RWPE2 (cell line): ENCODE data around the gene XPO5.

Experiments
- ATAC-seq: fragments of 200-7000 bp; cut with Tn5 transposase; 3 replicates; pipeline ENCODE4 v1.9.1; 2021; ENCODE audit warnings: low read depth
- DNase-seq: peaks from one replicate; pipeline ENCODE4 v3.0.0-alpha.2; 2020; ENCODE audit warnings: low spot score
- H3K27ac ChIP-seq: fragments of 450-650 bp; 2 replicates; pipeline ENCODE4 v1.5.1; 2017; ENCODE audit warnings: mild to moderate bottlenecking; ENCODE audit not compliant: poor library complexity, severe bottlenecking
- H3K27me3 ChIP-seq: fragments of 250-450 bp; sonication (Bioruptor Pico); 2 replicates; pipeline ENCODE4 v1.5.1; 2021; ENCODE audit warnings: mild to moderate bottlenecking, moderate library complexity; ENCODE audit not compliant: insufficient read depth, poor library complexity, severe bottlenecking
- H3K36me3 ChIP-seq: fragments of 250-450 bp; sonication (Bioruptor Pico); 2 replicates; pipeline ENCODE4 v1.5.1; 2020; ENCODE audit warnings: low read depth, mild to moderate bottlenecking, moderate library complexity
- H3K4me1 ChIP-seq: fragments of 250-450 bp; sonication (Bioruptor Pico); 2 replicates; pipeline ENCODE4 v1.5.1; 2021; ENCODE audit warnings: mild to moderate bottlenecking, moderate library complexity; ENCODE audit not compliant: insufficient read depth, poor library complexity, severe bottlenecking
- H3K4me3 ChIP-seq: fragments of 250-450 bp; sonication (Bioruptor Pico); 2 replicates; pipeline ENCODE4 v1.5.1; 2021; ENCODE audit warnings: mild to moderate bottlenecking, moderate library complexity; ENCODE audit not compliant: severe bottlenecking
- H3K9me3 ChIP-seq: fragments of 250-450 bp; sonication (Bioruptor Pico); 2 replicates; pipeline ENCODE4 v1.5.1; 2021; ENCODE audit warnings: mild to moderate bottlenecking, moderate library complexity; ENCODE audit not compliant: severe bottlenecking
- CTCF ChIP-seq: fragments of 450-650 bp; IDR thresholded peaks from one replicate; pipeline ENCODE4 v1.5.1; 2017; ENCODE audit warnings: mild to moderate bottlenecking, moderate library complexity; ENCODE audit not compliant: poor library complexity, severe bottlenecking

Gene XPO5

GRCh38 chr6:43477235-43478007 is 98.4 kb downstream of the XPO5 start, which contains the start of gene TJAP1:
Gene TJAP1 (plus strand): TSS chr6:43477570. CDS start chr6:43499002, 21,432 bp downstream.
- TF ChIP-seq CTCF: no peak
- H3K27me3 ChIP-seq: no peaks in the 10 kb centered on the region
- H3K4me3 ChIP-seq: peak within 1 kb of the TSS; percentile 52
- H3K36me3 ChIP-seq: peaks cover 17% of the 10 kb centered on the region; the same call in 1 of the 2 replicates
- peaks cover 23% of the 10 kb centered on the region for H3K4me1 ChIP-seq
- no peaks in the 10 kb centered on the region for H3K9me3 ChIP-seq
- ATAC-seq: peak; percentile 85
- peak; percentile 91 for DNase-seq
- H3K27ac ChIP-seq: peak within 1 kb of the TSS; percentile 24

- Histone ChIP-seq H3K9me3 (no peaks in the 10 kb centered on the region), H3K27me3 (no peaks in the 10 kb centered on the region), H3K27ac (peak overlapping the region; percentile 24), H3K36me3 (peaks cover 17% of the 10 kb centered on the region; the same call in 1 of the 2 replicates), H3K4me3 (peak overlapping the region; percentile 52), H3K4me1 (peaks cover 17% of the 10 kb centered on the region)
- DNase-seq (no peak), ATAC-seq (no peak)
- TF ChIP-seq CTCF: no peak
Observed at GRCh38 chr6:43476746-43477145, 99.1 kb downstream of the XPO5 start.

DNA sequence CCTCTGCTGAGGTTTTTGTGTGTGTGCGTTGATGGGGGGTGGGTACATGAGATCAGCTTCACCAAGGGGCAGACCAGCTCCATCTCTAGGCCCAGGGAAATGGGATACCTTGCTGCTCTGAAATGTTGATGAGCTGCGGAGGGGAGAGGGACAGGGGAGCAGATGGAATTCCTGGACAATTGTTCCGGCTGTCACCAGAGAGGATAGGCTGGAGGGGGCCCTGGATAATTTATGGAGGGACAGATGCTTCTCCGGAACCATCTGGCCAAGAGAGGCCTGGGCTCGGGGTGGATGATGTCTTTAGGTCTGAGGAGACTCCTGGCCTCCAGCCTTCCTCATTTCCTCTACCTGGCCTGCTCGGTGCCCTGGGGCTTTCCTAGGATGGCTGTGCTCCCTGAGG is 100.3 kb downstream of the XPO5 start:
- no peak for TF ChIP-seq CTCF
- Histone ChIP-seq H3K27me3 (no peaks in the 10 kb centered on the region), H3K9me3 (no peaks in the 10 kb centered on the region), H3K4me3 (no peak overlapping the region), H3K27ac (no peak overlapping the region), H3K36me3 (peaks cover 13% of the 10 kb centered on the region; the same call in 1 of the 2 replicates), H3K4me1 (peaks cover 4% of the 10 kb centered on the region)
- DNase-seq (no peak), ATAC-seq (no peak)

DNA sequence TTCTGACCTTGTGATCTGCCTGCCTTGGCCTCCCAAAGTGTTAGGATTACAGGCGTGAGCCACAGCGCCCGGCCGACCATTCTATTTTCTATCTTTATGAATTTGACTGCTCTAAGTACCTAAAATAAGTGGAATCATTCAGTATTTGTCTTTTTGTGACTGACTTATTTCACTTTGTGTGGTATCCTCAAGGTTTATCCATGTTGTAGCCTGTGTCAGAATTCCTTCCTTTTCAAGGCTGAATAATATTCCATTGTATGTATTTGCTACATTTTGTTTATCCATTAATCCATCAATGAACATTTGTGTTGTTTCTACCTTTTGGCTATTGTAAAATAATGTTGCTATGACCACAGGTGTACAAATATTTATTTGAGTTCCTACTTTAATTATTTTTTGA is 103.3 kb downstream of the XPO5 start:
- DNase-seq (no peak), ATAC-seq (no peak)
- TF ChIP-seq CTCF: no peak

More for the DNA sequence above, 103.3 kb downstream of the XPO5 start:
- H3K27ac ChIP-seq: no peak overlapping the region
- no peaks in the 10 kb centered on the region for H3K9me3 ChIP-seq
- H3K36me3 ChIP-seq: no peaks in the 10 kb centered on the region
- H3K4me3 ChIP-seq: no peak overlapping the region
- peaks cover 3% of the 10 kb centered on the region for H3K4me1 ChIP-seq
- no peaks in the 10 kb centered on the region for H3K27me3 ChIP-seq
